ENCODE measurements around the gene INTS1.

Gene INTS1

DNA sequence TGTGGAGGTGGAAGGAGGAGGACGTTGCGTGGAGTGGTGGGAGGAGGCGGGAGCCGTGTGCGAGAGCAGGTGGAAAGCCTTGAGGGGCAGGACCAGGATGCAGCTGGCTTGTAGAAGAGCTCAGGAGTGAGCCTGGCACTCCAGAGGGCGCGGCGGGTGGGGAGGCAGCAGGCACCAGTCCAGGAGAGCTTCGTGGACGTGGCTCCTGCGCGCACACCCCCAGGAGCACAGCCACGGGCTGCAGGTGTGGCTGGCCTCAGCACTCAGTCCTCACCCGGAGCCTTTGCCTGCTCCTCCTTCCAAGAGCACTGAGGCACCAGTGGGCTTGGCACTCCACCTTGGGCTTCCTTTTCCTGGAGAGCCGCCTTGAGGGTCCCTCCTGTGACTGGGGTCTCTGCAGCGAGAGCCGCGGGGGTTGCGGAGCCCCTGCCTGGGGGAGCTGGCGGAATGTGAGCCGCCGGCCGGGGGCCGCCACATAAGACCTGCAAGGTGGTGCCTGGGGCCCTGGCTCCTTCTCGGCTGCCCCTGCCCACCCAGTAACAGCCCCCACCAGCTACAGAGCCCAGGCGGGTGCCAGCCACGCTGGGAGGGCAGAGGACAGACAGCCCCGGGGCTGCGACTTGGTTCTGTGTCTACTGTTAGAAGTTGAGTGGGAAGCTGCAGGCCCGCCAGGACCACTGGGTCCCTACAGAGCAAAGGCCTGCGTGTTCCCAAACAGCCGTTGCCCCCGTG, 37.4 kb upstream of the INTS1 start:
- H3K36me3 ChIP-seq (ENCODE audit: control insufficient read depth, insufficient read depth, low read length): peaks cover 43% of the 10 kb centered on the region
- no peaks in the 10 kb centered on the region for H3K27me3 ChIP-seq (replicated peaks; ENCODE audit: control insufficient read depth, insufficient read depth, low read length, poor library complexity, severe bottlenecking)
- H3K4me3 ChIP-seq (ENCODE audit: insufficient read depth, low read depth, low read length, poor library complexity, severe bottlenecking): no peak overlapping the region
- H3K4me1 ChIP-seq (ENCODE audit: control insufficient read depth, insufficient read depth, low read length, poor library complexity, severe bottlenecking): no peaks in the 10 kb centered on the region
- no peak for DNase-seq
- H3K9me3 ChIP-seq (ENCODE audit: control insufficient read depth, low read length): no peaks in the 10 kb centered on the region
- no peak overlapping the region for H3K27ac ChIP-seq (ENCODE audit: insufficient read depth, low read length, poor library complexity, severe bottlenecking)

DNA sequence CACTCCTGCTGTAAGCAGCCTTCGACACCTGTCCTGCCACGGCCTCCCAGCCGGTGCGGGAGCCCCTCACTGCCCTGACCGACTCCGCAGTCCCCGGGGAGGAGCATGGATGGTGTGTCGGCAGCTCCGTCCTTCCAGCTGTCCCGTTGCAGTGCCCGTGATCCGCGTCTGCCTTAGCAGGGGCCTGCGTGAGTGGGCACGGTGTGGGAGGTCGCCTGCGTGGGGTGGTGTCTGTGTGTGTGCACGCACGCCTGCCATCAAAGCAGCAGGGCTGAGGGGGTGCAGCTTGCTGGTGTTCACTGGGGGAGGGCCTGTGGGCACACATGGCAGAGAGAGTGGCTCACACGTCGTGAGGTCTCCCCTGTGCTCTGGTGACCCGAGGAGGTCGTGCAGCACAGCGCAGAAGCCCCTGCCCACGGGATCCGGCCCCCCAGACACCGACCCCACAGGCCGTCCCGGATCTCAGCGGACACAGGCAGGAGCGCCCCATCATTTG, 36.6 kb upstream of the INTS1 start:
- H3K27me3 ChIP-seq (replicated peaks; ENCODE audit: control insufficient read depth, insufficient read depth, low read length, poor library complexity, severe bottlenecking): no peaks in the 10 kb centered on the region
- no peak overlapping the region for H3K4me3 ChIP-seq (ENCODE audit: insufficient read depth, low read depth, low read length, poor library complexity, severe bottlenecking)
- H3K27ac ChIP-seq (ENCODE audit: insufficient read depth, low read length, poor library complexity, severe bottlenecking): no peak overlapping the region
- peaks cover 46% of the 10 kb centered on the region for H3K36me3 ChIP-seq (ENCODE audit: control insufficient read depth, insufficient read depth, low read length)
- H3K9me3 ChIP-seq (ENCODE audit: control insufficient read depth, low read length): no peaks in the 10 kb centered on the region
- H3K4me1 ChIP-seq (ENCODE audit: control insufficient read depth, insufficient read depth, low read length, poor library complexity, severe bottlenecking): no peaks in the 10 kb centered on the region
- no peak for DNase-seq

DNA sequence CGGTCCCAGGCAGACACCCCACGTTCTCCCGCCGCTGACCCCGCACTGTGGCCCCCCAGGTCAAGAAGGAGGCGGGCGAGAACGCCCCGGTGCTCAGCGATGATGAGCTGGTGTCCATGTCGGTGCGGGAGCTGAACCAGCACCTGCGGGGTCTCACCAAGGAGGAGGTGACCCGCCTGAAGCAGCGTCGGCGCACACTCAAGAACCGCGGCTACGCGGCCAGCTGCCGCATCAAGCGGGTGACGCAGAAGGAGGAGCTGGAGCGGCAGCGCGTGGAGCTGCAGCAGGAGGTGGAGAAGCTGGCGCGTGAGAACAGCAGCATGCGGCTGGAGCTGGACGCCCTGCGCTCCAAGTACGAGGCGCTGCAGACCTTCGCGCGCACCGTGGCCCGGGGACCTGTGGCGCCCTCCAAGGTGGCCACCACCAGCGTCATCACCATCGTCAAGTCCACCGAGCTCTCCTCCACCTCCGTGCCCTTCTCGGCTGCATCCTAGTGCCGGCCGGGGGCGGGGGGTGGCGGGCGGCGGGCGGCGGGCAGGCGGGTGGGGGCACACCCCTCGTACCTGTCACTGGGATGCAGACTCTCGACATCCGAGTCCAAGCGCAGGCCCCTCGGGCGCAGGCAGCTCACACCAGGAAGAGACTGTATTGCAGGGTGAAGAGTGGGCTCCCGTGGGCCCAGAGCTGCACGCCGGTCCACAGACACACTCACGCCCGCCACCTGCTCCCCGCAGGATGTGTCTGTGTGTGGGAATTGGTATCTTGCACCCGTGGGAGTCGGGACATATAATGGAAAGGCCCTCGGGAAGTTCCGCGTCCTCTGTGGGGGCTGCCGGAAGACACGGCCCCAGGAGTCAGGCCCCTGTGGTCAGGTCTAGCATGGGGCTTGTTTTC, 35.9 kb upstream of the INTS1 start:
- peaks cover 46% of the 10 kb centered on the region for H3K36me3 ChIP-seq (ENCODE audit: control insufficient read depth, insufficient read depth, low read length)
- H3K4me1 ChIP-seq (ENCODE audit: control insufficient read depth, insufficient read depth, low read length, poor library complexity, severe bottlenecking): no peaks in the 10 kb centered on the region
- H3K27ac ChIP-seq (ENCODE audit: insufficient read depth, low read length, poor library complexity, severe bottlenecking): no peak overlapping the region
- no peaks in the 10 kb centered on the region for H3K27me3 ChIP-seq (replicated peaks; ENCODE audit: control insufficient read depth, insufficient read depth, low read length, poor library complexity, severe bottlenecking)
- H3K9me3 ChIP-seq (ENCODE audit: control insufficient read depth, low read length): no peaks in the 10 kb centered on the region
- no peak overlapping the region for H3K4me3 ChIP-seq (ENCODE audit: insufficient read depth, low read depth, low read length, poor library complexity, severe bottlenecking)
- DNase-seq: no peak

DNA sequence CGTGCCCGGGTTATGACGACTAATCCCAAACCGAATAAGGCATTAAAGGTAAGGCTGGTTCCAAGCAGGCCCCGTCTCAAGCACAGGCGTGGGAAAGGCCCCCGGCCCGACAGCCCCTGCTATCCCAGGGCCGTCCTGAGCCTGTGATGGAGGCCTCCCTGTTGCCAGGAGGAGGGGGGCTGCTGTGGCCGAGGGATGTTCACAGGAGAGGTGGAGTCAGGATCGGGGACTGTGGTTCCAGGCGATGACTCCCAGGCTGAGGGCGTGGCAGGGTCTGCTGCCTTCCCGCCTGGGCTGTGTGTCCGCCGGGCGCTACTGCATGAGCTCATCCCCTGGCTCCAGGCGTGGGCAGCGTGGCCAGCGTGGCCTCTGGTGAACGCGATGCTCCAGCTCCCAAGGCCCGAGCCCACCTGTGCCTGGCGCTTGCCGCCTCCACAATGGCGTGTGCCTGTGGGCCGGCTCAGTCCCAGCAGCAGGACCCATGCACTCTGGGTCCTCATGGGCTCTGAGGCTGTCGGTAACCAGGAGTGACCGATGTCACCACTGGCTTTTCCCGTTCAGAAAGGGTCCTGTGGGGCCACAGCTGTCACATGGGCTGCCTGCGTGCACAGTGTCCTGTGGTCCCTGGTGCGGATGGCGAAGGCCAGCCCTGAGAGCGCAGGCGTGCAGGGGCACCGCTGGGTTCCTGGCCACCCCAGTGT, 35.1 kb upstream of the INTS1 start:
- Histone ChIP-seq H3K9me3 (ENCODE audit: control insufficient read depth, low read length) (no peaks in the 10 kb centered on the region), H3K4me3 (ENCODE audit: insufficient read depth, low read depth, low read length, poor library complexity, severe bottlenecking) (no peak overlapping the region), H3K27me3 (replicated peaks; ENCODE audit: control insufficient read depth, insufficient read depth, low read length, poor library complexity, severe bottlenecking) (no peaks in the 10 kb centered on the region), H3K27ac (ENCODE audit: insufficient read depth, low read length, poor library complexity, severe bottlenecking) (no peak overlapping the region), H3K36me3 (ENCODE audit: control insufficient read depth, insufficient read depth, low read length) (peaks cover 46% of the 10 kb centered on the region), H3K4me1 (ENCODE audit: control insufficient read depth, insufficient read depth, low read length, poor library complexity, severe bottlenecking) (no peaks in the 10 kb centered on the region)
- no peak for DNase-seq

DNA sequence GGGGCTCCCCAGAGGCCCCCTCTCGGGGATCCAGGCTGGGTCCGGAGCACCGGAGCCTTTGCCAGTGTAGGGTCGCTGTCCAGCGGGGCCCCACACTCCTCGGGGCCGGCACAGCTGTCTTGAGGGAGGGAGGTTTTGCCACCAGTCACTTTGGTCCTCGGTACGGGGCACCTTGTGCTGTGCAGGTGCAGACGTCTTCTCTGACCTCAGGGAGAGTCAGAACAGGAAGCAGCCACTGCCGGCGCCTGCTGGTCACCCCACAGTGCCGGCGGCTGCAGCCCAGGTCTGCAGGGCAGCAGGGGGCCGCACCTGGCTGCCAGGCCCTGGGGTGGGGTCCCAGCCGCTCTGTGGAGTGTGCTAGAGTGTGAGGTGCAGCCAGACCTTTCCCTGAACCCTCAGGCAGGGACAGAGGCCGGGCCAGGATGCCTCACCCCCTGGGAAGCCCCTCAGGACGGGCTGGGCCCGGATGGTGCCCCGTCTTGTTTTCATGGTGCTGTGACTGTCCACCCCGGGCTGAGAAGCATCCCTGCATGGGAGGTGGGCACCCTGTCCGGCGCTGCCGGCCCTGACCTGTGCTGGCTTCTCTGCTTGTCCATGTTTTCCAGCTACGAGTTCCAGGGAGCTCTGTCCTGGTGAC, 34.5 kb upstream of the INTS1 start:
- Histone ChIP-seq H3K27me3 (replicated peaks; ENCODE audit: control insufficient read depth, insufficient read depth, low read length, poor library complexity, severe bottlenecking) (no peaks in the 10 kb centered on the region), H3K4me1 (ENCODE audit: control insufficient read depth, insufficient read depth, low read length, poor library complexity, severe bottlenecking) (peaks cover 5% of the 10 kb centered on the region), H3K27ac (ENCODE audit: insufficient read depth, low read length, poor library complexity, severe bottlenecking) (no peak overlapping the region), H3K4me3 (ENCODE audit: insufficient read depth, low read depth, low read length, poor library complexity, severe bottlenecking) (no peak overlapping the region), H3K9me3 (ENCODE audit: control insufficient read depth, low read length) (no peaks in the 10 kb centered on the region), H3K36me3 (ENCODE audit: control insufficient read depth, insufficient read depth, low read length) (peaks cover 46% of the 10 kb centered on the region)
- DNase-seq: no peak

DNA sequence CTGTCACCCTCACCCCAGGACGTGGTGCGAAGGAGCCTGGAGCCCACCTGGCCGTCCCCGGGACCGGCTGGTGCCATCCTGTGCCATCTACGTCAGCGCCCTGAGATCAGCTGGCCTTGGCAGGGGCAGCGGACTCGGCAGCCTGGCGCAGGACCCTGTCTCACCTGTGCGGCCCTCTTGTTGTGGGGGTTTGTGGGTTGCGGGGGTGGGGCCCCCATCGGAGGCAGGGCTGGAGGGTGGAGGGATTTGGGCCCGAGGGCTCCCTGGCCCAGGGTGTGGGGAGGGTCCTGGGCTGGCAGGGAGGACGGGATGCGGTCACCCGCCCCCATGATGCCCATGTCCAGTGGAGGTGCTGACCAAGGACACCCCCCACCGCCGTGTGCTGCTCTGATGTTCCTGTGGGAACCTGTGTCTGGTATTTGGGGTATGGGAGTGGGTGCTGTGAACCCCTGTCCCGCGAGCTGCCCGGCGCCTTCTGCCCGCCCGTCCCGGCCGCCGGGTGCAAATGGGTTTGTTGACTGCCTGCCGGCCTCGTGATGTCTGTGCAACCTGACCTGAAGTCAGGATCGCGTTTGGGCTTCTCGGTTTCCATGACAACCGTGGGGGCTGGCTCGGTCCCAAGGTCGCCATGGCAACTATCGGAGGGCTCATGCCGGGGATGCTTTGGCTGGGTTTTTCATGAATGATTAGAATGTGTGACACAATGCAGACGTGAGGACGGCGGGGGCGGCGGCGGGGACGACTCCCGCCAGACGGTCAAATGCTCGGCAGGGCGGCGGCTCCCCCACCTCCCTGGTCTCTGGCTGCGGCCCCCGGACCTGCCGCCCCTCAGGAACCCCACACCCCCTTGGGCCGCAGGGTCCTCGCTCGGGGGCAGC, 33.6 kb upstream of the INTS1 start:
- H3K4me3 ChIP-seq (ENCODE audit: insufficient read depth, low read depth, low read length, poor library complexity, severe bottlenecking): no peak overlapping the region
- H3K4me1 ChIP-seq (ENCODE audit: control insufficient read depth, insufficient read depth, low read length, poor library complexity, severe bottlenecking): peaks cover 14% of the 10 kb centered on the region
- DNase-seq: no peak
- no peaks in the 10 kb centered on the region for H3K9me3 ChIP-seq (ENCODE audit: control insufficient read depth, low read length)
- no peaks in the 10 kb centered on the region for H3K27me3 ChIP-seq (replicated peaks; ENCODE audit: control insufficient read depth, insufficient read depth, low read length, poor library complexity, severe bottlenecking)
- H3K27ac ChIP-seq (ENCODE audit: insufficient read depth, low read length, poor library complexity, severe bottlenecking): no peak overlapping the region
- peaks cover 46% of the 10 kb centered on the region for H3K36me3 ChIP-seq (ENCODE audit: control insufficient read depth, insufficient read depth, low read length)

DNA sequence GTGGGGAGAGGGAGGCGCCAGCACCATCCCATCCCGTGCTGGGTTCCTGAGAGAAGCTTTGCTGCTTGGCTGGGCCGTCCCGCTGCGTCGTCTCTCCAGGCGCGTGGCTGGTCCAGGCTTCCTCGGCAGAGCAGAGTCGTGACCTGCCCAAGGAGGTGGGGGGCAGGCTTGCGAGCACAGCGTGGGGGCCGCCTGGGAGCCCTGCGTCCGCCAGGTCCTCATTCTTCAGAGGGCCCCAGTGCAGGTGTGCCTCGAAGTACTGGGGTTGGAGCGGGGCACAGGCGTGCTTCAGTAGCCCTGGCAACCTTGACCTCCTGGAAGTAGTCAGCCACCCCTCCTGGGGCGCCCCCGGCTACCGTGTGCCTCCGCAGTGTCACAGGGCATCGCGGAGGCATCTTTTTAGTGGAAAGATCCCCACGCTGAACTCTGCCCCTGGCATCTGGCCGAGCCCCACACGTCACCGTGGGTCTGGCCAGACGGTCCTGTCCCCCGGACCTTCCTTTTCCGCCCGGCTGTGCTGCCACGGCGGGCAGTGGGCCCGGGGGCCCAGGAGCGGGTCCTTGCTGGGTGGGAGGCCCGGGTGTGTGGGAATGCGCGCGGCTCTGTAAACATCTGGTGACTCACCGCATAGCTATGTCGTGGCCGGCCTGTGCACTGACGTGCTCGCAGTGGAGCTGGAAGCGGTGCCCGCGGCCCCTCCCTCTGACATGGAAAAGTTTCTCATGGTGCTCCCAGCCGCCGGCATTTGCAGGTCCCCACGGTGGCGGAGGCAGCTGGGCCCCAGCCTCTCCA, 32.8 kb upstream of the INTS1 start:
- Histone ChIP-seq H3K9me3 (ENCODE audit: control insufficient read depth, low read length) (no peaks in the 10 kb centered on the region), H3K4me1 (ENCODE audit: control insufficient read depth, insufficient read depth, low read length, poor library complexity, severe bottlenecking) (peaks cover 20% of the 10 kb centered on the region), H3K27ac (ENCODE audit: insufficient read depth, low read length, poor library complexity, severe bottlenecking) (no peak overlapping the region), H3K4me3 (ENCODE audit: insufficient read depth, low read depth, low read length, poor library complexity, severe bottlenecking) (no peak overlapping the region), H3K27me3 (replicated peaks; ENCODE audit: control insufficient read depth, insufficient read depth, low read length, poor library complexity, severe bottlenecking) (no peaks in the 10 kb centered on the region), H3K36me3 (ENCODE audit: control insufficient read depth, insufficient read depth, low read length) (peaks cover 46% of the 10 kb centered on the region)
- no peak for DNase-seq

DNA sequence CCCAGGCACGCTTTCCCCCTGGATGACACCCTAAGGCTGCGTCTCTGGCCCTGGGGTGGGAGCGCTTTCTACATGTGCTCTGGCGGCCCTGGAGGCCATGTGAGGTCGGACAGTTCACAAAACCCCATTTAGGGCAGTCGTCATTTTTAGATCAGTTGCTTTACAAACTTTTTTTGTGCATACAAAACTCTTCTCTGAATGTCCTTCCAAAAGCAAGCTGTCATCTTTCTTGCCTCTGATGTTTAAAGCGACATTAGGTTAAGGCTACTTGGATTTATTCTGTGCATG, 32.2 kb upstream of the INTS1 start:
- Histone ChIP-seq H3K9me3 (ENCODE audit: control insufficient read depth, low read length) (no peaks in the 10 kb centered on the region), H3K27me3 (replicated peaks; ENCODE audit: control insufficient read depth, insufficient read depth, low read length, poor library complexity, severe bottlenecking) (no peaks in the 10 kb centered on the region), H3K4me3 (ENCODE audit: insufficient read depth, low read depth, low read length, poor library complexity, severe bottlenecking) (no peak overlapping the region), H3K27ac (ENCODE audit: insufficient read depth, low read length, poor library complexity, severe bottlenecking) (no peak overlapping the region), H3K36me3 (ENCODE audit: control insufficient read depth, insufficient read depth, low read length) (peaks cover 42% of the 10 kb centered on the region), H3K4me1 (ENCODE audit: control insufficient read depth, insufficient read depth, low read length, poor library complexity, severe bottlenecking) (peaks cover 26% of the 10 kb centered on the region)
- DNase-seq: no peak
